UCSD-AML1 (cell line): ENCODE data around the gene SSR4.
"Not testable (repeated sequence)": the region's sequence is repeated elsewhere in the genome, so short reads cannot be mapped to it uniquely, and the experiment has no call there.

ENCODE experiments used
- DNase-seq: peaks from one replicate; lab custom pipeline; 2025; ENCODE audit not compliant: unreplicated experiment; lab: John Stamatoyannopoulos, UW

The SSR4 gene

GRCh38 chrX:153803211-153804099, 9.0 kb downstream of the SSR4 start:
- DNase-seq: no peak

GRCh38 chrX:153804100-153804595, 9.7 kb downstream of the SSR4 start:
- no peak for DNase-seq

GRCh38 chrX:153804621-153805020, 10.2 kb downstream of the SSR4 start:
- DNase-seq: no peak

GRCh38 chrX:153805436-153805835, 11.0 kb downstream of the SSR4 start:
- no peak for DNase-seq

- DNase-seq: no peak
Measured at GRCh38 chrX:153806999-153807575, 12.6 kb downstream of the SSR4 start.

- no peak for DNase-seq
Measured at GRCh38 chrX:153807976-153808375, 13.5 kb downstream of the SSR4 start.

- DNase-seq: no peak
Measured at GRCh38 chrX:153812220-153812619, 17.8 kb downstream of the SSR4 start.

GRCh38 chrX:153813161-153813560, 18.7 kb downstream of the SSR4 start:
- no peak for DNase-seq

GRCh38 chrX:153814591-153815315, 20.3 kb downstream of the SSR4 start:
- peak; percentile 35 for DNase-seq

GRCh38 chrX:153816831-153817690, 22.6 kb downstream of the SSR4 start:
- peak; percentile 41 for DNase-seq

GRCh38 chrX:153818064-153818463, 23.6 kb downstream of the SSR4 start:
- DNase-seq: not testable (repeated sequence)

- no peak for DNase-seq
Measured at GRCh38 chrX:153818571-153819383, 24.3 kb downstream of the SSR4 start.

- no peak for DNase-seq
Measured at GRCh38 chrX:153819384-153820040, 25.0 kb downstream of the SSR4 start.

- no peak for DNase-seq
Measured at GRCh38 chrX:153820601-153821000, 26.1 kb downstream of the SSR4 start.

GRCh38 chrX:153821066-153821465, 26.6 kb downstream of the SSR4 start:
- no peak for DNase-seq

- DNase-seq: no peak
Measured at GRCh38 chrX:153824348-153824747, 29.9 kb downstream of the SSR4 start.

- no peak for DNase-seq
Measured at GRCh38 chrX:153825042-153825441, 30.6 kb downstream of the SSR4 start.

- DNase-seq: no peak
Measured at GRCh38 chrX:153827016-153827415, 32.5 kb downstream of the SSR4 start.

GRCh38 chrX:153827903-153828302, 33.4 kb downstream of the SSR4 start:
- DNase-seq: no peak
